HG03097 (cell line): ENCODE data around the gene RBFOX2.

Source experiments
- ATAC-seq: cut with Tn5 transposase; IDR thresholded peaks from one replicate; pipeline ENCODE4 v1.9.1; 2021; ENCODE audit not compliant: unreplicated experiment, low FRiP score

The RBFOX2 gene

DNA sequence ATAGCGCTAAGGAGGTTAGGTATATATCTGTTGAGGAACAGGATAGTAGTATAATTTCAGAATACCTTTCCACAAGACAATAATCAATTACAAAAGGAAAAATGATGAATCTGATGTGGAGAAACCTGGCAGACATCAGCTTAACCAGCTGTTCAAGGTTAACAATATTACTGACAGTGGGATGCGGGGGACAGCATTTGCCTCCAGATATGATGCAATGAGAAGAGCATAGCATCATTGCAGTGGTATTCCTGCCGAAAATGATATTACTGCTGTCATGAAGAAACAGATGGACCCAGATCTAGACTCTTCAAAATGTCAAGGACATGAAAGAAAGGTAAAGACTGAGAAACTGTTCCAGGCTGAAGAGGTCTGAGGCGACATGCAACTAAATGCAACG is 49.7 kb downstream of the RBFOX2 start:
- no peak for ATAC-seq

DNA sequence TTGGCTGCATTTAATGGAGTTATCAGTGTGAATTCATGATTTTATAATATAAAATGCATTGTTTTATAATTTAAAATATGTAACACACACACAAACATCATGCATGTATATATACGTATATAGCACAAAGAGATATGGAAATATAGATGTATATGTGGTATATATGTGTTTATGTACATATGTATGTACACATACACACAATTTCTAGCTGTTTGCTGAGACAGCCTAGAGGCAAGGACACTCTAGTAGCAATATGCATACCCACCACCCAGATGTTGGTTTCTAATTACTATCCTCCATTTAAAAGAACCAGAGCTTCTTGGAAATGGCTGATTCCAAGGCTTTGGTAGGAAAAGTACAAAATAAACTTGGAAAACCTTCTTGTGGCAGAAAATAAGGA is 50.4 kb downstream of the RBFOX2 start:
- no peak for ATAC-seq

DNA sequence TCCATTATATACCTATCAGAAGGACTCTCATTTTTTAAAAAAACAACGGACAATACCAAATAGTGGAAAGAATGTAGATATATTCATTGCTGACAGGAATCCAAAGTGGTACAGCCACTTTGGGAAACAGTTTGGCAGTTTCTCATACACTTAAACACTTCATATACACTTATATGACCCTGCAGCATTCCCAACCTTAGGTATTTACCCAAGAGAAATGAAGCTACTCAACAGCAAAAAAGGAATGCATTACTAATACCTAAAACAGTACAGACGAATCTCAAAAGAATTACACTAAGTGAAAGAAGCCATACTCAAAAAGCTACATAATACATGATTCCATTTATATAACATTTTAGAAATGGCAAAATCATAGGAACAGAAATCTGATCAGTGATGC is 51.5 kb downstream of the RBFOX2 start:
- ATAC-seq, result no peak

DNA sequence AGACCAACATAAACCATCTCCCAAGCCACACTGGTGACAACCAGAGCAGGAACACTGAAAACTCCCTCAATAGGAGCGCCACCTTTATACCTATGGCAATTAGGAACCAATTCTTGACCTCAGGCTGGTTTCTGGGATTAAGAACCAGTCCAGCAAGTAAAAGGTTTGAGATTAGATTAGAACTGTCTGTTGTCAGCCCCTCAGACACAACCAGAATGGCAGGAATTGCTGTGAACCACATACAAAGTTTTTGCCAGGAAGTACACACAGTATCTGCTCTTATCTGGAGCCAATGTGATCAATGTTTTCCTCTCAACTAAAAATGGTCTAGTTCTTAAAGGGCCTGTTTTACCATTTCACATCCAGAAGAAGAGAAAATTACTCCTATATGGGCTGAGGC is 55.2 kb downstream of the RBFOX2 start:
- ATAC-seq, result no peak

DNA sequence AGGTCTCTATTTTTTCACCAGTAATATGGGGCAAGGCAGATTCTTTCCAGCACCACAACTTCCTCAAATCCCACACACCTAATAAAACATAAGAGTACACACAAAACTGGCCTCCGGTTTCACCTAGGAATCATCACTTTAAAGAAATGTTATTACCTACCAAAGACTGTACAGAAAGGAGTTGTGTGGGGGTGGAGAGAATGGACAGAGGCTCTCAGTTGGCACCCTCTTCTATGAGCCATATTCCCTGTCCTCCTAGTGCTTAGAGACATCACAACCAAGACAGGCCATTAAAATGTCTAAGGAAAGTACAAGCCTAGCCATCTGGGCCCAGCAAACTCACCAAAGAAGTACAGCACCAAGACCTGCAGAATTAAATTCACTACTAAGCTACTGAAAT is 56.1 kb downstream of the RBFOX2 start:
- ATAC-seq, result no peak

DNA sequence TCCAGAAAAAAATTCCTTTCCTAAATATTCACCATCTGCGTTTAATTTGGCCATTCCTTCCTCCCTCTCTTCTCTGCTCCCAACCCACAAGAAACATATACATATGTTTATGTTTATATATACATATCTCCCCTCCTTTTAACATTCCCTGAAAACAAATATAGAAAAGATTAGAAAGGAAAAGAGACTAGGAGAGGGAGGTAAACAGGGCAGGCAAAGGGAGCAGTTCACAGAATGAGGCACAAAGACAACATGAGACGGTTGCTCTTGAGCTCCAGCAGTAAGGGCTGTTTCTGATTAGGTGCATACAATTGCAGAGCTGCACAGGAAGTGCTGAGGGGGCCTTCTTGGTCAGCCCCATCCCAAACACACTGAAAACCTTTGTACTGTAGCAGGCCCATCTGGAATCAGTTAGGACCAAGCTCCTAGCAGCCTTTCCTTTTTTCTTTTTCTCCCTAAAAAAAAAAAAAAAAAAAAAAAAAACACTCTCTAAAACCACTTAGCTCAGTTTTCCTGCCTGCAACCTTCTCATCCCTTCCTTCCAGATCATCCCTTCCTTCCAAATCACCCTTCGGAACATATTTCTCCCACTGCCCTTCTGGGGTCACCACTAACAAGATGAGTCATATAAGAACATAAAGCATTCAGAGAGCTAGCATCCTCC is 57.0 kb downstream of the RBFOX2 start:
- ATAC-seq, result no peak

DNA sequence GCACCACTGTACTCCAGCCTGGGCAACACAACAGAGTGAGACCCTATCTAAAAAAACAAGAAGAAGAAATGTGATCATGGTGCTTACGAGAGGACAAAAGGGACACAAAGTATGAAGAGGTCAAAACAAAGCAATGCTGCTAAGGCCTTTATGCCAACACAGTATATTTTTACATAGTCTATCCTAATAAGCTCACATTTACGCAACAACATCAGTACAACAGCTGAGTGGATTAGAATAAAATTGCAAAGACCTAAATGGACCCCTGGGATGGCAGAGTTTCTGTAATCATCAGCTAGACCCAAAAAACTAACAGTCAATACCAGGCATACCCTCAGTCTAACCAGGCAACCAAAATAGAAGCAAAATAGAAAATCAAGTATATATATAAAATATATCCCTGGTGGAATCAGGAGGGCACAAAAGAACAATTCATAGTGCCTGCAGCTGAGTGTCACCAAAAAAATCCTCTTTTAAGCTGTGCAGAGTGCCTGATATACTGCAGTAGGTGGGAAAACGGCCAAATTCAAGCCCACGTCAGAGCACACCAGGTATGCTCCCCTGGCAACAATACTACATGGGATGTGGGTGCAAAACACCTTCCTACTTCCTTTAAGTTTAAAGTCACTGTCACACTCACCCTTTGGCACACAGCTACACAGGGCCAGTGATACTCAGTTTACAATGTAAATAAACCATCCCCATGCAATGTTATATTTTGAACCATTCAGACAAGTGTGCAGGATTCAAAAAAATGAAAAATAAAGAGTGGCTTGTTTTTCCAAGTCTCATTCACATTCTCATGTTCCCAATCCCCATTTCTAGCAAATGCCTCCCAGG is 57.8 kb downstream of the RBFOX2 start:
- no peak for ATAC-seq

DNA sequence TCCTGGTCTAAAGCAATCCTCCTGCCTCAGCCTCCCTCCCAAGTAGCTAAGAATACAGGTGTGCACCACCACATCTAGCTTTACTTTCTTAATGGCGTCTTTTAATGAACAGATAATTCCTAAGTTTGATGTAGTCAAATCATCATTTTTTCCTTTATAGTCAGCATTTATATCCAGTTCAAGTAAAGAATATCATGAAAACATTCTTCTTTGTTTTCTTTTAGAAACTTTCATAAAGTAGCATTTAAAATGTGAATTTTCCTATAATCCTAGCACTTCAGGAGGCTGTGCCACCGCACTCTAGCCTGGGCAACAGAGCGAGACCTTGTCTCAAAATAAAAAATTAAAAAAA is 61.6 kb downstream of the RBFOX2 start:
- no peak for ATAC-seq

DNA sequence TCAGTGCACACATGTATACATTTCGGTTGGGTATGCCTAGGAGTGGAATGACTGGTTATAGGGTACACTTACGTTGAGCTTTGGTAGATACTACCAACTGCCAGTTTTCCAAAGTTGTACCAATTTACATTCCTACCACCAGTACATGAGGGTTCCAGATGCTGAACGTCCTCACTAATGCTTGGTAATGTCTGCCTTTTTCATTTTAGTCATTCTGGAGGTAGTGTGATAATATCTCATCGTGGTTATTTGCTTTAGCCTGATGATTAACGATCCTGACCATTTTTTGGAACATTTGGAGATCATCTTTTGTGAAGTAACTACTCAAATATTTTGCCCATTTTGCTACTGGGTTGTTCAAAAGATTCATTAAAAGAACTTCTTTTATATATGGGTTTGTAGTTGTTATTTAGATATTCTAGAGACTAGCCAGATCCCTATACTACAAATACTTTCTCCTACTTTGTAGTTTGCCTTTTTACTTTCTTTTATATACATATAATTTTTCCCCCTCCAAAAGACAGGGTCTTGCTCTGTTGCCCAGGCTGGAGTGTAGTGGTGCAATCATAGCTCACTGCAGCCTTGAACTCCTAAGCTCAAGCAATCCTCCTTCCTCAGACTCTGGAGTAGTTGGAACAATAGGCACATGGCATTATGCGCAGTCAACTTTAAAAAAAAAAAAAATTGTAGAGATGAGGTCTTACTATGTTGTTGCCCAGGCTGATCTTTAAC is 62.1 kb downstream of the RBFOX2 start:
- no peak for ATAC-seq

DNA sequence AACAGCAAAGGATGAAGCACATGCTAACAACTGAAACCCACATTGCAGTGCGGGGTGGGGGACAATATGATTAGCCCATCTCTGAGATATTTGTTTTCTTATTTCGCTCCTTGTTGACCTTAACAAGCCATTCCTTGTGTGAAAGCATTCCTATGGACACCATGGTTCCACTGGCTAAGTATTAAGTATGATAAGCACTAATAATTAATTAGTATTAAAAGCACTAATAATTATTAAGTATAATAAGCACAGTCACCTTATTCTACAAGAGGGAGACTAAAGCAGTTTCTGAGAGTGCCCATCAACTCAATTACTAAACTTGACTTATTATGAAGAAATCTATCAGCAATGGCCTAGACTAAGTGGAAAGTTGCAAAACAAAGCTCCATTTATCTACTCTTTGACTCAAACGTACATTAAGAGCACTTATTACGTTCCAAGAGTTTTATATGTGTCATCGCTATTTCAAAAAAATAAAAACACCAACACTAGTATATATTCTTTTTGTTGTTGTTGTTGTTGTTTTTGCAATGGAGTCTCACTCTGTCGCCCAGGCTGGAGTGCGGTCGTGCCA is 65.3 kb downstream of the RBFOX2 start:
- ATAC-seq, result no peak

DNA sequence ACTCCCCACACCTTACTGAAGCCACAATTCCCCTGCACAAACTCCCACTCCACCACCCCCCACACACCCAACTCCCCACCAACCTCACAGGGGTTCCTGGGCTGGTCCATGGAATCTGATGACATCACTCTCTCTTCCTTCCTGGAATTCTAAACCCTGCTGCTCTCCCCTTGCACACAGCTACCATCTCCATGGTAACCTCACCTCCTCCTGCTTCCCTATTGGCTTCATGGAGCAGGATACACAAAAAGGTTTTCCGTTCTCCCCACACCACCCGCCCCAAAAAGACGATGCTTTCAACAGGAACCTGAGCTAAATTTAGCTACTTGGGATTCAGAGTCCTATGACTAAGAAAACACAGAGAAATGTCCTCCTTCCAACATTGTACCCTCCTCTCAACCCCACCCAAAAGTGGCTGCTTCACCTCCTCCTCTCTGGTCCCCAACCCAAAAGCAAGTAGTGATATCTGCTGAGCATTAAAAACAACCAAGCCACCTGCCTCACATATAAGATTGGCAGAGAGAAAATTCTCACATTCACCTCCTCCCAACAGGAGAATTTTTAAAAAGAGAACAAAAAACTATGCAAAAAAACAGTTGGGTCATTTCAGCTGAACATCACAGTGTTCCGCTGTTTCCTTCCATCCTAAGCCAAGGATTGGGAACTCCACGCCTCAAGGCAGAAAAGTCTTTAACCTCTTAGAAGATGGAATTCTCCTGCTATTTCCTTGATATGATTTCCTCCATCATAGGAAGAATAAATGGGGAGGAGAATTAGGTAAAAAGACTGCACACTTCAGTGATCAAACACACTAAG is 66.9 kb downstream of the RBFOX2 start:
- ATAC-seq, result no peak

DNA sequence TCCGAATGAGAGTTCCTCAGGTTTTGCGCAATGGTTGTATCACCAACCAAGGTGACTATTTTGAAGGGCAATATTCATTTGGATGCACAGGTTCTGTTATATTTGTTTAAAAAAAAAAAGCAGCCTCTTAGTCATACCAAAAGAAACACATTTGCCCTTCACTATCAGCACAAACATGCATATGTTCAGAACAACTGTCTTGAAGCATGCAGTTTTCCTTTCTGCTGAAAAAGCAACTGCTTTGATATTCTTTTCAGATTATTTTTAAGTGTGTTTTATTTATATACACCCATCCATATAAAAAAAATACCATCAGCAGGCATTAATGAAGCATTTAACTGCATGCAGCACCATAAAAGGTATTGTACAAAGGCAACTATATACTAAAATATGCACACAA is 67.8 kb downstream of the RBFOX2 start:
- no peak for ATAC-seq

DNA sequence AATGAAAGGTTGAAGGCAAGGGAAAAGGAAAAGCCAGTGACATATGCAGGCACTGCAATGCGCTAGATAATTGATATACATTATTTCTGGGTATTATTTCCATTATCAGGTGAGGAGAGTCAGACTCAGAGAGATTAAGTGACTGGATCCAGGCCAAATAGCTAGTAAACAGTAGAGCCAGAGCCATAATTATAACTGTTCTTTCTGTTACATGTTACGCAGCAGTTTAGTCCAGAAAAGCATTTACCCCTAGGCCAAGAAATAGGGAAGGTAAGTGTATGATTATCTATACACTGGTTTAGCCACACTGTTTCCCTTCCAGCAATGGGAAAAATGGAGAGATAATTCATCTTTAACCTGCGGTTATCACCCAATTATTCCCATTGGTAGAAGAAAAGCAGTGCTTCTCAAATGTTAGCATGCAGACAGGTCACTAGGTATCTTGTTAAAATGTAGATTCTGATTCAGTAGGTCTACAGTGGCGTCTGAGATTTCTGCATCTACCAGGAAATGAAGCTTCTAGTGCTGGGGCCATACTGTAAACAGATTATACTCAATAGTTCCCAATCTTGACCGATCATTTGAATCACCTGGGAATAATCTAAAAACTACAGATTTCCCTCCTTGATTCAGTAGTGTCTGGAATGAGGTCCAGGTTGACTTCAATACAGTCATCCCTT is 69.4 kb downstream of the RBFOX2 start:
- no peak for ATAC-seq

DNA sequence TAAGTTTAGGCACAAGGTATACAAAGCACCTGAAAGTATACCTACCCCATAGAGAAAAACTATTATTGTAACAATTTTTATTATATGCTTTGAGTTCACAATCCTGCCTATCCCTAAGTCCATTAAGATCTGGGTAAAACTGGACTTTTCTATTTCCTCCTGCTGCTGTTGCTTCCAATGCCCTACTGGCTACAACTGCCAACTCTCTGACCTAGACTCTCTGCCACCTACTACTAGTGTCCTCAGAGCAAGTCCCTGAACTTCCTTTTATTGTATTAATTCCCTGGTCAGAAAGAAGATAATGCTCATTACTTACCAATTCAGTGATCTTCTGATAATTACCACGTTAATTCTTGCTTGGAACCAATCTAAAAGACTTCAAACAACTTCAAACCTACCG is 70.3 kb downstream of the RBFOX2 start:
- ATAC-seq, result no peak

DNA sequence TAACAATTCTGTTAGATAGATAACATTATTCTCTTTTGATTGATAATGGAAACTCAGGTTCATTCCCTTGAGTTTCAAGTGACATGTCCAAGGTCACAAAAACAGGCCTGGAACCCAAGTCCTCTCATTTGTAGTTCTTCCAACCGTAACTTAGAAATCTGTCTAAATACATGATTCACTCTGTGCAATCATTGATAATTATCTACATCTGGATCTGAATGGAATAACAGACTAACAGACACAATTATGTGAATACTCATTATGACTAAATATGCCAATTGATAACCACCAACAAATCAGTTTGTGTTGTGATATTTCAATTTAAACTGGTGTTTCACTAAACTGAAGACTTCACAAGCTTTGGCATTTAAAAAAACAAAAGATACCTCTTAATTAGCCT is 71.0 kb downstream of the RBFOX2 start:
- no peak for ATAC-seq

DNA sequence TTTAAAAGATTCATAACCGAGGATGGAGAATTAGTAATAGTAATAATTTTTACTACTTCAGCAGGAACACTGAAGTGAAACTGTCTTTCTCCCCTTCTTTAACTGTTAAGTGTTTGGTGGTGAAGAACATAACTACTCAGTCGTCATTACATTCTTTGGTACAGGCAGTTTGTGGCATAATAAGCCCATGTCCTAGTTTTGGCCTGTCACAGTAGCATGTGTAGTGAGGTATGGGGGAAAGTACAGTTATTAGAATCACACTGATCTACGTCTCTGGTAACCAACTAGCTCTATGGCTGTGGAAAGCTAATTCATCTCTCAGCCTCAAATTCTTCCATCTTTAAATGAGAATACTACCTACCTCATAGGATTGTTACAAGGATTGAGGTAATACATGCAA is 71.8 kb downstream of the RBFOX2 start:
- ATAC-seq, result no peak

DNA sequence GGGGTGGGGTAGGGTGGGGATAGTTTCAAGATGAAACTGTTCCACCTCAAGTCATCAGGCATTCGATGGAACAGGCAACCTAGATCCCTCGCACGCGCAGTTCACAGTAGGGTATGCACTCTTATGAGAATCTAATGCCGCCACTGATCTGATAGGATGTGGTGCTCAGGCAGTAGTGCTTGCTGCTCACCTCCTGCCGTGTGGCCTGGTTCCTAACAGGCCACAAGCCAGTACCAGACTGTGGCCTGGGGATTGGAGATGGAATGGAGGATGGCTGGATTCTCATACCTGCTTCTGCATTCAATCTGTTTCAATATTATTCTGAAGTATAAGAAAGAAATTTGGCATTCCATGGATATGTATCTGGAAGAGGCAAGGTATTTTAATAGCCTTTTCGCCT is 73.1 kb downstream of the RBFOX2 start:
- ATAC-seq, result no peak

DNA sequence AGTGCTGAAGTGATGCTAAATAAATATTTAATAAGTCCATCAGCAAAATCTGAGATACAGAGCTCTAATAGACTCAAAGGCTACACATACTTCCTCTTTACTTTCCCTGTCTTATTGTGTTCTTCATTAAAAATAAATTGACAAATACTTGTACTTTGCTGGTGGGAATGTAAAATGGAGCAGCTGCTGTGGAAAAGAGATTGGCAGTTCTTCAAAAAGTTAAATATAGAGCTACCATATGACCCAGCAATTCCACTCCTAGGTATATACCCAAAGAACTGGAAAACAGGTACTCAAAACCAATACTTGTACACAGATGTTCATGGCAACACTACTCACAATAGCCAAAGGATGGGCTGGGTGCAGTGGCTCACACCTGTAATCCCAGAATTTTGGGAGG is 76.0 kb downstream of the RBFOX2 start:
- no peak for ATAC-seq

DNA sequence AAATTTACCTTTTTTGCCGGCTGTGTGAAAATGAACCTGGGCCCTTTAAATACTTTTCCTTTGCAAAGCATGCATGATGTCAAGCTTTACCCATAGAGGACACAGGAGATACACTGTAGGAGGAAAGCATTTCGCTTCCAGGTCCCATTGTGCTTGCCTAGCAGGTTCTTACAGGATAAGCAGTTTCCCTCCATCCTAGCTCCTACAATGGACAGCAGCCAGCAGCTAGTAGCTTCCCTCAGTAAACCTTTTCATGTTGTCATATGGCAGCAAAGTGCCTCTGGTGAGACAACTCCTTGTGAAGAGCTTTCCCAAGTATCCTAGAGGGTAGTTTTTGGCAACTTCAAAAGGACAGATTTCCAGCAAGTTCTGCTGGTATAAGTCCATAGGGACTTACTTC is 78.4 kb downstream of the RBFOX2 start:
- no peak for ATAC-seq

DNA sequence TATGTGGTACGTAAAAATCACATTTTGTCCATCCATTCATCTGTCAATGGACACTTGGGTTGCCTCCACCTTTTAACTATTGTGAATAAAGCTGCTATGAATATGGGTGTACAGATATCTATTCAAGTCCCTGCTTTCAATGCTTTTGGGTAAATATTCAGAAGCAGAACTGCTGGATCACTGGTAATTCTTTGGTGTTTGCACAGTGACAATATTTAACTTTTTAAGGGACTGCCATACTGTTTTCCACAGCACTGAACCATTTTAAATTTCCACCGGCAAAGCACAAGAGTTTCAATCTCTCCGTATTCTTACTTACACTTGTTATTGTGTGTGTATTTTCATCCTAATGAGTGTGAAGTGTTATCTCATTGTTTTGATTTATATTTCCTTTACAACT is 79.4 kb downstream of the RBFOX2 start:
- no peak for ATAC-seq
